GM18511 (cell line): Measurements from ENCODE around the gene PARD6B.

Experiments used
- ATAC-seq: cut with Tn5 transposase; IDR thresholded peaks from one replicate; pipeline ENCODE4 v1.9.1; 2021; ENCODE audit warnings: mild to moderate bottlenecking, moderate library complexity; ENCODE audit not compliant: unreplicated experiment

PARD6B gene

DNA sequence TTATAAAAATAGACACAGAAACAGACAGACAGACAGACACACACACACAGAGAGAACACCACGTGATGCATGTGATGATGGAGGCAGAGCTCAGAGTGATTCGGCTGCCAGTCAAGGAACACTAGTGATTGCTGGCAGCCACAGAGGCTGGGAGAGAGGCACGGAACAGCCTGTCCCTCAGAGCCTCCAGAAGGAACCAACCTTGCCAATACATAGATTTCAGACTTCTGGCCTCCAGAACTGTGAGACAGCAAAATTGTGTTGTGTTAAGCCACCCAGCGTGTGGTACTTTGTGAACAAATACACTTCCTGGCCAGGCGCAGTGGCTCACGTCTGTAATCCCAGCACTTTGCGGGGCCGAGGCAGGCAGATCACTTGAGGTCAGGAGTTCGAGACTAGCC, 9.5 kb upstream of the PARD6B start:
- ATAC-seq: no peak

- no peak for ATAC-seq
Measured at GRCh38 chr20:50722424-50723155, 8.8 kb upstream of the PARD6B start.

DNA sequence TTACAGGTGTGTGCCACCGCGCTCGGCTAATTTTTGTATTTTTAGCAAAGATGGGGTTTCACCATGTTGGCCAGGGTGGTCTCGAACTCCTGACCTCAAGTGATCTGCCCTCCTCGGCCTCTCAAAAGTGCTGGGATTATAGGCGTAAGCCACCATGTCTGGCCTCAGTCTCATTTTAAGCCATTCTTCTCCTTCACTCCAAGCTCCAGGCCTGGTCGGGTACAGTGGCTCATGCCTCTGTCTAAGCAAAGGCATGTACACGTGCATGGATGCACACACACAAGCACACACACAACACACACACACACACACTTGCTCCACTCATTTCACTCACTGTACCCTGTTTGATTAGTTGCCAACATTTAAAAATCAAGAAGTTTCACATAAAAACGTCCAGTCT, 7.7 kb upstream of the PARD6B start:
- ATAC-seq: no peak

DNA sequence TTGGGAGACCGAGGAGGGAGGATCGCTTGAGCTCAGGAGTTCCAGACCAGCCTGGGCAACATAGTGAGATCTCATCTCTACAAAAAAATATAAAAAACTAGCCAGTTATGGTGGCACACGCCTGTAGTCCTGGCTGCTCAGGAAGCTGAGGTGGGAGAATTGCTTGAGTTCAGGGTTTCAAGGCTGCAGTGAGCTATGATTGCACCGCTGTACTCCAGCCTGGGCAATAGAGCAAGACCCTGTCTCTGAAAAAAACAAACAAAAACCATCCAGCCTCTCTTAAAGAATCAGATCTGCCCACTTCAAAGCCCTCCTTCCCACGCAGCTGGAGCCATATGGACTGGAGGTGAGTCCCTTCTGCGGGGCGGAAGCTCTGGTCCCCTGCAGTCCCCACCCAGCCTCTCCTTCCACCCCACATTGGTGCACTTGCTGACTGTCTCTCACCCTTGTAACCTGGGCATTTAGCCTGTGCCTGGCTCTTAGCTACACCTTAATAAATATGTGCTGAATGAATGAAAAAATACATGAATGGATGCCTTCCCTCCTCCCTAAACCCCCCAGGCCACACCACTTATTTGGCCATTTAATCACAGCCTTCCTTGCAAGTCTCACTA, 7.2 kb upstream of the PARD6B start:
- no peak for ATAC-seq

- no peak for ATAC-seq
Measured at GRCh38 chr20:50724851-50725723, 6.3 kb upstream of the PARD6B start.

- no peak for ATAC-seq
Measured at GRCh38 chr20:50725724-50726005, 5.7 kb upstream of the PARD6B start.

DNA sequence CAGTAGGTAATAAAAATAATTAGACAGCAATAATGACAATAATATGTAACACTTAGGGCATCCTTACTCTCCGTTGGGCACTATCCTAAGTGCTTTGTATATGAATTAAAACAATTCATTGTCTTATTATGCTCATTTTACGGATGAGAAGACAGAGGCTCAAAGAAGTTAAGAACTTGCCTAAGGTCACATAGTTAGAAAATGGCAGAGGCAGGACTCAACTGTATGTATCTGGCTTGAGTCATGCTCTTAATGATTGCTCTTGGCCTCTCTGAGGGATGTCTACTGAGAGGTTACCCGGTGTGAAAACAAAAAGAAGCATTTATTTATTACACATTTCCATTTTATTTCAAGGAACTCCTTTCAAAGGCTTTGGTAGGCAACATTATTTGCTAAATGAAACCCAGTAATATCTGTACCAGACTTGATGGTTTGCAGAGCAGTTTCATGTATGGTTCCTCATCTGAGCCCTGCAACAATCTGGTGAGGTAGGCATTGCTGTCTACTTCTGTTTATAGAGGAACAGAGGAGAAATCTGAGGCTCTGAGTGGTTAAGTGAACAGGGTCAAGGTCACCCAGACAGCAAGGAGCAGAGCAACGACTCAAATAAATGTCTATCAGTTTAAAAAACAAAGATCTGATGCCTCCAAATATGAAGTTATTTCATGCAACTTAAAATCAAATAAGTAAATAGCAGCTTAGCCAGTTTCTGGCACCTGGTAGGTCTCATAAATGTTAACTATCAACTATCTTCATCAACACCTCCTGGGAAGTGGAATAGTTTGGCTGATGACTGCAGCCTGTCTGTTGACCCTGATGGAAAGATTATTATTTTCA, 4.2 kb upstream of the PARD6B start:
- no peak for ATAC-seq

DNA sequence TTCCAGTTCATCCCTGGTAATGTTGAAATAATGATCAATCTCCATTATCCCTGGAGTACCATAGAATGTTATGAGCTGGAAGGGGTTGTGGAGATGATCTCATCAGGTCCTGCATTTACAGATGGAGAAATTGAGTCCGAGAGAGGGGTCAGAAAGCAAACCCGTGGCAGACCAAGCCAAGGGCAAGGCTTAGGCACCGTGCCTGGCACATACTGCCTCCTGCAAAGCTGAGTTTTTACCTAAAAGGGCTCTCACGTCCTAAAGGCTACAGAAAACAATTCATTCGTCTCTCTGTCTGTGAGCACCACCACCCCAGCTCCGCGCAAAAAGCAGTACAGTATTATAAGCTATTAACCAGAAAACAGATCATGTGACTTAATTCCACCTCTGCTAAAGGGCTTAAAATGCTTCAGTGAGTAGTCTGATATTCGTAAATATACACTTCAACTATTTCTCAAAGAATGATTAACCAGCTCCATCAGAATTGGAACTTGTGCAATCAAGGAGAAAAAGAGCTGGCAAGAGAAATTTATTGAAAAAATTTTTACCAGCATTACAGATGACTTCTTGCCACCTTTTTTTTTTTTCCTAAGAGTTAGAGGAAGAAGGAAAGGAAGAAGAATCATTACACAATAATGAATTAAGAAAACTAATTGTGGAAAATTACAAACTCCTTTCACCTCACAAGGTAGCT, 3.4 kb upstream of the PARD6B start:
- ATAC-seq: no peak

DNA sequence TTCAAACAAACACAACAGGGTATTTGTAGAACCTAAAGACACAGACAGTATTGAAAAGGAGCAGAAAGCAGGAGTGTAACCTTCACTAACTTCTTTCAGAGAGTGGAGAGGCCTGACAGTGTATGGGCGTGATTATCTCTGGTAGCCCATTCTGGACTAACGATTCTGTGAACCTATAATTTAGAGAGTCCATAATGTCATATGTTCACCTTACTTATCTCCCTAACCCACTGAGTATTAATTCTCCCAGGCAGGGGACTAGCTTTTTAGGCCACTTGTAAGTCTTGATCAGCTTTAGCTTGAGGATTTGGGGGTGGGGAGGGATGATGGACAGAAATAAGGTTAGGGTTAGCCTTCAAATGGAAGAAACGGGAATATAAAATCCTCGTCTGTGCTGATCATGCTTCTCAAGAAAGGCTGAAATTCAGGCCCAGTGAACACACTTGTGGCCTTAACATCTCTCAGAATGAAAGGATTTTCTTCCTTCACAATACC, 2.8 kb upstream of the PARD6B start:
- no peak for ATAC-seq

GRCh38 chr20:50728981-50729874, 2.2 kb upstream of the PARD6B start:
- ATAC-seq: no peak

DNA sequence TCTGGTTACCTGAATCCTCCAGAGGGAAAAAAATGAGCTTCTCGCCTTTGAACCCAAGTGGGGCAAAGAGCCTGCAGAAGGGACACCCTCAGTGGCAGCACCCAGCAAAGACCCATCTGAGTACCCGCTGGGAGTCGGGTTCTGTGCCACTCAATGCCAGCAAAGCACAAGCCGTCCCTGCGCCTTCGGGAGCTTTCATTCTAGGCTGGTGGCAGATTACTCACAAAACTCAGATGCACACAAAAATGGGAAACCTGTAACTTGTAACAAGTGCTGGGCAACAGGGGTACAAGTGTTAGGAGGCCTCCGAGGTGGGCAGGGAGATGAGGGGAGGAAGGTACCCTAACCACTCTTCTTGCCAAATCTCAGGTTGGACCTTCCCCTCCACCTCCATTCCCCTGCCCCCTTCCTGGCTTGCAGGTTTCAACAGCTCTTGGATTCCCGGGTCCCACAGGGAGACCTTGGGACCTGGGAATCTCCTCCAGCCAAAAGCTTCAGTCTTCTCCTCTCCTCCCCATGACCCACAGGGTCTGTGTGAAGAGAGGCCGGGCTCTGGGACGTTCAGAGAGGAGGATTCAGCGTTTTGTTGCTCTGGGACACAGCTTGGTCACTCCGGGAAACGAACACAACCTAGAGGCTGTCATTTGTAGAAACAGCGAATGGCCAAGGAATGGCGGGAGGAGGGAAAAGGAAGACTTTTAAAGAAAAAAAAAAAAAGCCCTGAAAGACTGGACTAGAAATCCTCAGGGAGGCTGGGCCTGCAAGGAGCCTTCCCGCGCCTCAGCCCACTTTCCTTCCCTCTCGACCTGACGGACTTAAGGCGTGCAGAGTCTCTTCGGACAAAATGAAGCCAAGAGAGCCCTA, 1.2 kb upstream of the PARD6B start:
- no peak for ATAC-seq

DNA sequence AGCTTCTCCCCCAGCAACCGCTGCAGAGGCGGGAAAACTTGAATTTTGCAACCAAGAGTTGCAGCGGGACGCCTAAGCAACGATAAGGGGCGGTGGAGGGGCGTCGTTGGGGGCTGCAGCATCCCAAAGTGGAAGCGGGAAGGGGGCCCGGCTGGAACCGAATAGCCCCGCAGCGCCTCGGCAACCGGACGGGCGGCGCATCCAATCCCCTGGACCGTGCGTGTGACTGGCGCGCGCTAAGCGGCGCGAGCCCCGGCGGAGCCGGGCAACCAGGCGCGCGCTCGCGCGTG, 670 bp upstream of the PARD6B start:
- no peak for ATAC-seq

DNA sequence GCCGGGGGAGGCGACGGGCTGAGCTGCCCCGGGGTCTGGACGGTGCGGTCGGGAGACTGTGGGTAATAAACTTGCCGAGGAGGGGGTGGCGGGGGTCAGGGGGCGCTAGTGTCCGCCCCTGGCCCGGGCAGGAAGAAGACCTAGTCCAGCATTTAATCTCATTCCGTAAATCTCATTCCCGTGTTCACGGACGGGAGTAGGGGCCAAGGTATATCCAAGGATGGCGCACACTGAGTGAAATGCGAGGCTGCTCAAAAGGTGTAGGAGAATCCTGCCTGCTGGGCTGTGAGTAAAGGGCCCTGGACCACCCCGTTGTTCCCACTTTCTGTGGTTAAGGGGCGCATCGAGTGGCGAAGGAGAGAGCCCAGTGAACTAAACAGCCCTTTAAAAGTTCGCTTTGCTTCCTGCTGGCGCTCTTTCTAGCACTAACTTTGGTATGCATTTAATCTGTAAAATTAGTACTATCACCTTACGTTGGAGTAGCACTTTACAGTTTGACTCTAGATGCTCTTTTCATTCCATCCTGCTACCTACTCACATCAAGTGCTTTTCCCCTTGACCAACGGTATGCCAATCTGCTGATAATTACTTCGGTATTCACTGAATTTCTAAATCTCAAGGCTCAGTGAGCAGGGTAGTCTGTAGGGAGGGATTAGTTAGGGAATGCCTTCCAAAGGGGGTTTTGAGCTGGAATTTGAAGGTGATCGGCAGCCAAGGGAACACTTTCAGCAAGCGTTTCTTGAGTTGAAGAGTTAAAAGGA, 730 bp downstream of the PARD6B start:
- ATAC-seq: no peak

- ATAC-seq: no peak
Measured at GRCh38 chr20:50733644-50734349, 2.4 kb downstream of the PARD6B start.

- ATAC-seq: no peak
Measured at GRCh38 chr20:50734730-50735679, 3.6 kb downstream of the PARD6B start.

DNA sequence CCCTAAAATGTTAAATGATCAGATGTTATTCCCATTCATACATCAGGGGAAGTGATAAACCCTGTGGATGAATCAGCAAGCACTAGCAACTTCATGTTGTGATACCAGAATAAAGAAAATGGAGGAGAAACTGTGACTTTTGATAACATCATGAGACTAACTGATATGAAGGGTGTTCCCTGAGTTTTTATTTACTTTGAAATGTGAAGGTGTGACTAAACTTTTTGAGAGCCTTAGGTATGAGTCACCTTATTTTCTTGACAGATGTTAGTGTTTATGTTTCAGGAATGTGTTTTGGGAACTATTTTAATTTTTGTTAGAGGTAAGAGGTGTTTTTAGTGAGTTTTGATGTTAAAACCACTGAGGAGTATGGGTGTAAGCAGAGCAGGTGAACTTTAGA, 4.4 kb downstream of the PARD6B start:
- no peak for ATAC-seq
